ENCODE measurements around the gene ATG14.

GRCh38 chr14:55373784-55374705 lies 37.6 kb downstream of the ATG14 start:
- TF ChIP-seq EZH2phosphoT487 (IDR thresholded peaks at IDR 0.05; ENCODE audit: insufficient read depth, low read depth): no peak
- no peak for TF ChIP-seq EZH2 (IDR thresholded peaks at IDR 0.05; ENCODE audit: insufficient read depth, poor library complexity, severe bottlenecking)

Data from GM23248 (cell line).